Measurements from ENCODE around the gene ZNRF3. TPM values are rescaled to one million over a fixed set of nuclear protein-coding genes. Genes with fewer than 3 reads are reported as not detected.
A peak's percentile ranks its signal among the peaks of the same experiment; 100 is the strongest.

ZNRF3 gene
- total and polyA plus RNA-seq, 4 donors = 3.5 to 10.2 (median 6.9) TPM

DNA sequence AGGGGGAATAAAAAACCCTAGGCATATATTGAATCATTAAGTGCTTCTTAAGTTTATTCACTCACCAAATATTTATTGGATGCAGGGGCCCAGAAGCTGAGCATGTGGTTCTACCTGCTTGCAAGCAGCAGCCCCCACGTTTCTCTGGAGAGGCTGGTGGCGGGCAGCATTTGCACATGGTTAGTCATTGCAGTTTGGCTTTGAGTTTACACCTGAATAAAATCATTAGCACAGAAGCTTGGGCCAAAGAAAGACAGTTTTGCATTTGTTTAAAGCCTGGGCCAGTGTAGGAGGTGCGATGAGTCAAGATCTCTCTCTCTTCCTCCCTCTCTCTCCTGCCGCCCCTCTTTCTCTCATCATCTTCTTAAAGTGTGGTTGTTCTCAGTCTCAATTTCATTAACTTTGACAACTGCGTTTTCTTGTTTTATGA lies 105.7 kb downstream of the ZNRF3 start:
- Histone ChIP-seq H3K27me3 (ENCODE audit: control insufficient read depth in 3 of 3, insufficient read depth in 3 of 3, low read length in 2 of 3) (no peaks in the 10 kb centered on the region), H3K27ac (ENCODE audit: low read depth in 1 of 2, low read length in 1 of 2) (no peak overlapping the region), H3K4me3 (no peak overlapping the region), H3K9ac (ENCODE audit: insufficient read depth in 1 of 2, low read length in 2 of 2) (no peak overlapping the region), H3K4me1 (ENCODE audit: control insufficient read depth in 5 of 5, insufficient read depth in 5 of 5, low read length in 5 of 5) (peaks cover 0 to 32% (median 12%) of the 10 kb centered on the region in 5 donors), H3K9me3 (ENCODE audit: control insufficient read depth in 4 of 4, insufficient read depth in 3 of 4, low read length in 3 of 4) (no peaks in the 10 kb centered on the region), H3K36me3 (ENCODE audit: control insufficient read depth in 4 of 4, insufficient read depth in 4 of 4, low read length in 4 of 4) (peaks cover 2 to 9% (median 2%) of the 10 kb centered on the region in 4 donors)
- ATAC-seq (ENCODE audit: insufficient read depth, low FRiP score) (peak; percentile 55), DNase-seq (no peak)
- TF ChIP-seq, protein P1, sequence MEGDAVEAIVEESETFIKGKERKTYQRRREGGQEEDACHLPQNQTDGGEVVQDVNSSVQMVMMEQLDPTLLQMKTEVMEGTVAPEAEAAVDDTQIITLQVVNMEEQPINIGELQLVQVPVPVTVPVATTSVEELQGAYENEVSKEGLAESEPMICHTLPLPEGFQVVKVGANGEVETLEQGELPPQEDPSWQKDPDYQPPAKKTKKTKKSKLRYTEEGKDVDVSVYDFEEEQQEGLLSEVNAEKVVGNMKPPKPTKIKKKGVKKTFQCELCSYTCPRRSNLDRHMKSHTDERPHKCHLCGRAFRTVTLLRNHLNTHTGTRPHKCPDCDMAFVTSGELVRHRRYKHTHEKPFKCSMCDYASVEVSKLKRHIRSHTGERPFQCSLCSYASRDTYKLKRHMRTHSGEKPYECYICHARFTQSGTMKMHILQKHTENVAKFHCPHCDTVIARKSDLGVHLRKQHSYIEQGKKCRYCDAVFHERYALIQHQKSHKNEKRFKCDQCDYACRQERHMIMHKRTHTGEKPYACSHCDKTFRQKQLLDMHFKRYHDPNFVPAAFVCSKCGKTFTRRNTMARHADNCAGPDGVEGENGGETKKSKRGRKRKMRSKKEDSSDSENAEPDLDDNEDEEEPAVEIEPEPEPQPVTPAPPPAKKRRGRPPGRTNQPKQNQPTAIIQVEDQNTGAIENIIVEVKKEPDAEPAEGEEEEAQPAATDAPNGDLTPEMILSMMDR (IDR thresholded peaks at IDR 0.05; ENCODE audit: control extremely low read depth, extremely low read depth) = no peak
- 78 to 82% methylated on average over 5 of the region's 5 CpGs for WGBS, 2 donors

DNA sequence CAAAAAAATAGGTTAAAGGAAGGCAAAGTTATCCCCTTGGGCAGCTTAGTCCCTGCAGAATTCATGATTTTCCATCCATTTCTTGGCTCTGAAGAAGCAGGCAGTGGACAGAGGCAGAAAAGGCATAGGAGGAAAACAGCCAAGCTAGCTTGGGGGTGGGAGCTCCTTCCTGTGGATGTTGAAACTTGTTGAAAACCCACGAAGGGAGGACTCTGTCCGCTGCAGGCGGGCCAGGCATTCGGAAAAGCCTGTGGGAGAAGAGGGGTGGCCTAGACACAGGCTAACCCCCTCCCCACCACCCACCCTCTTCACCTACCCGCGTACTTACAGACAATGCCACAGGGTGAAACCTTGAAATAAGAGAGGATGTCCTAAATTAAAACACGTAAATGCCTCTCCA lies 106.1 kb downstream of the ZNRF3 start:
- peaks cover 0 to 27% (median 12%) of the 10 kb centered on the region in 5 donors for H3K4me1 ChIP-seq (ENCODE audit: control insufficient read depth in 5 of 5, insufficient read depth in 5 of 5, low read length in 5 of 5)
- ATAC-seq (ENCODE audit: insufficient read depth, low FRiP score) (no peak), DNase-seq (peak in 1 of 3 donors; percentile 60)
- peaks cover 2 to 9% (median 2%) of the 10 kb centered on the region in 4 donors for H3K36me3 ChIP-seq (ENCODE audit: control insufficient read depth in 4 of 4, insufficient read depth in 4 of 4, low read length in 4 of 4)
- peak overlapping the region in 1 of 2 donors; percentile 34 for H3K27ac ChIP-seq (ENCODE audit: low read depth in 1 of 2, low read length in 1 of 2)
- no peak overlapping the region for H3K9ac ChIP-seq (ENCODE audit: insufficient read depth in 1 of 2, low read length in 2 of 2)
- no peaks in the 10 kb centered on the region for H3K27me3 ChIP-seq (ENCODE audit: control insufficient read depth in 3 of 3, insufficient read depth in 3 of 3, low read length in 2 of 3)
- 62 to 66% methylated on average over 7 of the region's 7 CpGs for WGBS, 2 donors
- no peaks in the 10 kb centered on the region for H3K9me3 ChIP-seq (ENCODE audit: control insufficient read depth in 4 of 4, insufficient read depth in 3 of 4, low read length in 3 of 4)
- TF ChIP-seq, protein P1 (IDR thresholded peaks at IDR 0.05; ENCODE audit: control extremely low read depth, extremely low read depth) = no peak
- no peak overlapping the region for H3K4me3 ChIP-seq

DNA sequence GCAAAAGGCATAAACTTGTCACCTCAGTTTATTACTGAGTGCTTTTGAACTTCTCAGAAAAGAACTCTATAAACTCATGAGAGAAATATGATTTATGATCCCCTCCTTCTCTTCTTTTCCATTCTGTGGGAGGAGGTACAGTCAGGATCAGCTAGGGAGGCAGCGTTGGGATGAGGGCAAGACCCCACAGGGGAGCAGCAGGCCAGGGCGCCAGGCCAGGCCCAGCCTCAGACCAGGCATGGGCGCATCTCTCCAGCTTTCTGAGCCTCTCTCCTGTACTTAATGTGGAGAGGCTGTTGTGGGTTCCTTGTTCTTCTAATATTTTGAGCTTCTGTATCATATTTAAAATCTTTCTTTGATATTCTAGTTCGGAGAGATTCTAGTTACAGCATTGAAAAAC lies 106.5 kb downstream of the ZNRF3 start:
- DNase-seq (no peak), ATAC-seq (ENCODE audit: insufficient read depth, low FRiP score) (no peak)
- no peak overlapping the region for H3K4me3 ChIP-seq
- TF ChIP-seq, protein P1 (IDR thresholded peaks at IDR 0.05; ENCODE audit: control extremely low read depth, extremely low read depth) = no peak
- WGBS, 2 donors = 88 to 94% methylated on average over 4 of the region's 4 CpGs
- H3K9ac ChIP-seq (ENCODE audit: insufficient read depth in 1 of 2, low read length in 2 of 2) = no peak overlapping the region
- no peaks in the 10 kb centered on the region for H3K27me3 ChIP-seq (ENCODE audit: control insufficient read depth in 3 of 3, insufficient read depth in 3 of 3, low read length in 2 of 3)
- H3K27ac ChIP-seq (ENCODE audit: low read depth in 1 of 2, low read length in 1 of 2) = no peak overlapping the region
- no peaks in the 10 kb centered on the region for H3K9me3 ChIP-seq (ENCODE audit: control insufficient read depth in 4 of 4, insufficient read depth in 3 of 4, low read length in 3 of 4)
- H3K4me1 ChIP-seq (ENCODE audit: control insufficient read depth in 5 of 5, insufficient read depth in 5 of 5, low read length in 5 of 5) = peaks cover 0 to 24% (median 12%) of the 10 kb centered on the region in 5 donors
- peaks cover 2 to 9% (median 2%) of the 10 kb centered on the region in 4 donors for H3K36me3 ChIP-seq (ENCODE audit: control insufficient read depth in 4 of 4, insufficient read depth in 4 of 4, low read length in 4 of 4)

Measured in lung (tissue), 12 donors.